Fibroblast of skin of scalp (primary cell): Measurements from ENCODE around the gene WIZ.

Experiments
- DNase-seq: peaks from one replicate; pipeline ENCODE4 v3.0.0-alpha.2; 2013

WIZ gene

GRCh38 chr19:15444505-15445226, 5.1 kb downstream of the WIZ start:
- DNase-seq, result no peak

- DNase-seq, result no peak
These were observed 5.9 kb downstream of the WIZ start for GRCh38 chr19:15443838-15444237.

GRCh38 chr19:15443325-15443724, 6.4 kb downstream of the WIZ start:
- DNase-seq, result no peak

GRCh38 chr19:15442142-15442920, 7.4 kb downstream of the WIZ start:
- no peak for DNase-seq

- no peak for DNase-seq
These were observed 8.4 kb downstream of the WIZ start for GRCh38 chr19:15441317-15441716.

- DNase-seq, result no peak
These were observed 9.7 kb downstream of the WIZ start for GRCh38 chr19:15439821-15440641.

- no peak for DNase-seq
These were observed 10.5 kb downstream of the WIZ start for GRCh38 chr19:15439078-15439799.

GRCh38 chr19:15438577-15438976, 11.2 kb downstream of the WIZ start:
- no peak for DNase-seq

GRCh38 chr19:15438124-15438496, 11.6 kb downstream of the WIZ start:
- no peak for DNase-seq

GRCh38 chr19:15437355-15438123, 12.2 kb downstream of the WIZ start:
- peak; percentile 52 for DNase-seq

- DNase-seq, result no peak
These were observed 13.0 kb downstream of the WIZ start for GRCh38 chr19:15436826-15437110.

- no peak for DNase-seq
These were observed 13.5 kb downstream of the WIZ start for GRCh38 chr19:15436012-15436825.

GRCh38 chr19:15433519-15434069, 16.2 kb downstream of the WIZ start:
- no peak for DNase-seq

GRCh38 chr19:15432629-15433518, 16.9 kb downstream of the WIZ start:
- DNase-seq, result peak; percentile 93

GRCh38 chr19:15432018-15432494, 17.7 kb downstream of the WIZ start:
- no peak for DNase-seq

GRCh38 chr19:15431396-15432017, 18.2 kb downstream of the WIZ start:
- DNase-seq, result no peak

GRCh38 chr19:15430526-15431120, 19.1 kb downstream of the WIZ start:
- DNase-seq, result no peak

GRCh38 chr19:15429825-15430467, 19.8 kb downstream of the WIZ start:
- DNase-seq, result no peak
